DOHH2 (cell line): ENCODE results near the gene PRSS3.
"Not testable (repeated sequence)": the region's sequence is repeated elsewhere in the genome, so short reads cannot be mapped to it uniquely, and the experiment has no call there.

Experiments
- H3F3A ChIP-seq: fragments of 200-600 bp; sonication (generic), shearing (Covaris generic); 2 replicates; pipeline ENCODE4 v1.6.0; 2016; ENCODE audit warnings: antibody characterized with exemption, mild to moderate bottlenecking; ENCODE audit not compliant: control insufficient read depth, insufficient read depth
- H3K27ac ChIP-seq: fragments of 200-600 bp; sonication (generic); 2 replicates; pipeline ENCODE4 v1.5.1; 2014; ENCODE audit warnings: low read depth, mild to moderate bottlenecking, low read length, moderate library complexity
- H3K27me3 ChIP-seq: fragments of 200-600 bp; sonication (generic); 2 replicates; pipeline ENCODE4 v1.6.1; 2014; ENCODE audit warnings: mild to moderate bottlenecking, low read length, mixed read lengths; ENCODE audit not compliant: control insufficient read depth
- H3K36me3 ChIP-seq: fragments of 200-600 bp; sonication (generic); 2 replicates; pipeline ENCODE4 v1.6.1; 2014; ENCODE audit warnings: mild to moderate bottlenecking, low read length, moderate library complexity, mixed read lengths; ENCODE audit not compliant: control insufficient read depth
- H3K4me1 ChIP-seq: fragments of 200-600 bp; sonication (generic); 2 replicates; pipeline ENCODE4 v1.6.1; 2014; ENCODE audit warnings: mild to moderate bottlenecking, low read length, mixed read lengths; ENCODE audit not compliant: control insufficient read depth
- H3K4me2 ChIP-seq: fragments of 200-600 bp; sonication (generic); 2 replicates; pipeline ENCODE4 v1.6.0; 2014; ENCODE audit warnings: mild to moderate bottlenecking, low read length, moderate library complexity
- H3K4me3 ChIP-seq: fragments of 200-600 bp; sonication (generic); 2 replicates; pipeline ENCODE4 v1.5.1; 2014; ENCODE audit warnings: mild to moderate bottlenecking, low read length, mixed read lengths
- H3K79me2 ChIP-seq: fragments of 200-600 bp; sonication (generic); 2 replicates; pipeline ENCODE4 v1.6.1; 2014; ENCODE audit warnings: mild to moderate bottlenecking, low read length, mixed read lengths; ENCODE audit not compliant: control insufficient read depth
- H3K9me2 ChIP-seq: fragments of 200-600 bp; sonication (generic); replicated peaks from 2 replicates; pipeline ENCODE4 v1.6.1; 2014; ENCODE audit warnings: mild to moderate bottlenecking, low read length, mixed read lengths; ENCODE audit not compliant: control insufficient read depth
- H3K9me3 ChIP-seq: fragments of 200-600 bp; sonication (generic); 2 replicates; pipeline ENCODE4 v1.6.1; 2014; ENCODE audit warnings: antibody characterized with exemption, low read length, mixed read lengths; ENCODE audit not compliant: control insufficient read depth, insufficient read depth
- H4K20me1 ChIP-seq: fragments of 200-600 bp; sonication (generic); 2 replicates; pipeline ENCODE4 v1.6.0; 2014; ENCODE audit warnings: low read depth, mild to moderate bottlenecking, antibody characterized with exemption, low read length, moderate library complexity; ENCODE audit not compliant: control insufficient read depth, insufficient read depth
- EZH2phosphoT487 ChIP-seq: fragments of 200-600 bp; sonication (generic); IDR thresholded peaks from 2 replicates; pipeline ENCODE4 v1.6.1; 2017; ENCODE audit warnings: borderline replicate concordance, mild to moderate bottlenecking, antibody characterized with exemption, low read length, moderate library complexity, mixed read lengths
- TF ChIP-seq, protein P1 (sequence below): fragments of 200-600 bp; sonication (generic); IDR thresholded peaks from one replicate; pipeline ENCODE4 v1.5.1; 2014; ENCODE audit warnings: antibody characterized with exemption, mild to moderate bottlenecking, low read depth, low read length; ENCODE audit not compliant: poor library complexity, severe bottlenecking

The PRSS3 gene

DNA sequence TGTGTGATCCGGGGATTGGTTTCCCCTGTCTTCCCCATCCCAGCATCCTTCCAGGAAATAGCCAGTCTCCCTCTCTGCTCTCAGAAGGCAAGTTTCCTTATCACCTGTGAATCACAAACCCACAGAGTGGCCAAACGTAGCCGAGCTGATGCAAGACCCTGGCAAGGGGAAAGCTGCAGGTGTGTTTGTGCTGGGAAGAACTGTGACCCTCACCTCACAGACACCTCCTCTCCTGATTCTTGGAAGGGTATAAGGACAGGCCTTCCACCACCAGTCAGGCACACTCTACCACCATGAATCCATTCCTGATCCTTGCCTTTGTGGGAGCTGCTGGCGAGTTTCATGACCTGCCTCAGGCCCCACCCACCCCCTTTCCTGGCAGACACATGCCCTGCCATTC, at the start of gene PRSS3:
Gene PRSS3 (plus strand): TSS at position 281 of the 400 bp plus-strand sequence. CDS start 13 bp downstream, at position 294.
- Histone ChIP-seq H3K4me3 (no peak within 1 kb of the TSS), H3K27me3 (no peaks in the 10 kb centered on the region; the same call in 1 of the 2 replicates), H3K4me2 (no peak within 1 kb of the TSS)

GRCh38 chr9:33748633-33749304, 46.6 kb upstream of the PRSS3 start:
- no peaks in the 10 kb centered on the region for H3K36me3 ChIP-seq
- H3K9me2 ChIP-seq = no peaks in the 10 kb centered on the region
- H3K4me3 ChIP-seq = no peak overlapping the region
- H4K20me1 ChIP-seq = no peaks in the 10 kb centered on the region
- H3K27ac ChIP-seq = no peak overlapping the region
- no peak overlapping the region for H3K4me2 ChIP-seq
- H3K4me1 ChIP-seq = peaks cover 13% of the 10 kb centered on the region
- peaks cover 11% of the 10 kb centered on the region; the same call in 1 of the 2 replicates for H3K9me3 ChIP-seq
- no peaks in the 10 kb centered on the region for H3K79me2 ChIP-seq
- peaks cover 15% of the 10 kb centered on the region for H3K27me3 ChIP-seq
- TF ChIP-seq, protein P1, sequence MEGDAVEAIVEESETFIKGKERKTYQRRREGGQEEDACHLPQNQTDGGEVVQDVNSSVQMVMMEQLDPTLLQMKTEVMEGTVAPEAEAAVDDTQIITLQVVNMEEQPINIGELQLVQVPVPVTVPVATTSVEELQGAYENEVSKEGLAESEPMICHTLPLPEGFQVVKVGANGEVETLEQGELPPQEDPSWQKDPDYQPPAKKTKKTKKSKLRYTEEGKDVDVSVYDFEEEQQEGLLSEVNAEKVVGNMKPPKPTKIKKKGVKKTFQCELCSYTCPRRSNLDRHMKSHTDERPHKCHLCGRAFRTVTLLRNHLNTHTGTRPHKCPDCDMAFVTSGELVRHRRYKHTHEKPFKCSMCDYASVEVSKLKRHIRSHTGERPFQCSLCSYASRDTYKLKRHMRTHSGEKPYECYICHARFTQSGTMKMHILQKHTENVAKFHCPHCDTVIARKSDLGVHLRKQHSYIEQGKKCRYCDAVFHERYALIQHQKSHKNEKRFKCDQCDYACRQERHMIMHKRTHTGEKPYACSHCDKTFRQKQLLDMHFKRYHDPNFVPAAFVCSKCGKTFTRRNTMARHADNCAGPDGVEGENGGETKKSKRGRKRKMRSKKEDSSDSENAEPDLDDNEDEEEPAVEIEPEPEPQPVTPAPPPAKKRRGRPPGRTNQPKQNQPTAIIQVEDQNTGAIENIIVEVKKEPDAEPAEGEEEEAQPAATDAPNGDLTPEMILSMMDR = no peak
- no peak for TF ChIP-seq EZH2phosphoT487
- H3F3A ChIP-seq = no peaks in the 10 kb centered on the region

More for the DNA sequence above, at the start of gene PRSS3:
- Histone ChIP-seq H3K4me1 (peaks cover 3% of the 10 kb centered on the region; the same call in 1 of the 2 replicates), H3K9me2 (no peaks in the 10 kb centered on the region), H3K36me3 (no peaks in the 10 kb centered on the region), H3F3A (no peaks in the 10 kb centered on the region), H3K79me2 (no peaks in the 10 kb centered on the region), H3K27ac (no peak within 1 kb of the TSS), H3K9me3 (no peaks in the 10 kb centered on the region), H4K20me1 (no peaks in the 10 kb centered on the region)
- TF ChIP-seq, protein P1 = no peak
- TF ChIP-seq EZH2phosphoT487 = no peak

- not testable (repeated sequence) for H3K4me3 ChIP-seq, H3K9me2 ChIP-seq, H4K20me1 ChIP-seq, H3F3A ChIP-seq, H3K36me3 ChIP-seq, H3K27ac ChIP-seq, H3K4me2 ChIP-seq, H3K79me2 ChIP-seq
- H3K4me1 ChIP-seq = peaks cover 13% of the 10 kb centered on the region
- H3K9me3 ChIP-seq = peaks cover 11% of the 10 kb centered on the region; the same call in 1 of the 2 replicates
- peaks cover 16% of the 10 kb centered on the region for H3K27me3 ChIP-seq
Measured at GRCh38 chr9:33749305-33749654, 46.1 kb upstream of the PRSS3 start.

DNA sequence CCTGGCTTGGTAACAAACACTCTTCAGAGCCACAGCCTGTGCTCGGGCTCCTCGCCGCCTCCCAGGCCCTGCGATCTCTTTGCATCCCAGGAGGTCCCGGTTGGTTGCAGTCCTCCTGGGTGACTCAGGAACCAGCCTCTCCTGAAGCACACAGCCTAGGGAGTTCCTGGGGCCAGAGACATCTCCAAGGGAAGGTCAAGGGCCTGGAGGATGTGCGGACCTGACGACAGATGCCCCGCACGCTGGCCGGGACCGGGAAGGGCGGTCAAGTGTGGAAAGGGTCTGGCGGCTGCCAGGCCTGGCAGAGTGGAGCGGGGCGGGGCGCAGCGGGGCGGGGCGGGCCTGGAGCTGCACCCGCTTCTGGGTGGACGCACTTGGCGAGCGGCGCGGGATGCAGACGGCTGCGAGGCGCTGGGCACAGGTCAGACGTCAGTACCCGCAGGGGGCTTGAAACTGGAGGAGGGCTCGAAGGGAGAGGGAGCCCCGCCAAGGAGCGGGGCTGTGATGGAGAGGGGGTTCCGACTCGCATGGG, 45.0 kb upstream of the PRSS3 start:
- H3K36me3 ChIP-seq = no peaks in the 10 kb centered on the region
- peaks cover 11% of the 10 kb centered on the region; the same call in 1 of the 2 replicates for H3K9me3 ChIP-seq
- no peak overlapping the region for H3K27ac ChIP-seq
- no peak for TF ChIP-seq EZH2phosphoT487
- TF ChIP-seq, protein P1 = no peak
- no peaks in the 10 kb centered on the region for H3K9me2 ChIP-seq
- H4K20me1 ChIP-seq = no peaks in the 10 kb centered on the region
- H3K79me2 ChIP-seq = no peaks in the 10 kb centered on the region
- H3K4me3 ChIP-seq = no peak overlapping the region
- peaks cover 18% of the 10 kb centered on the region for H3K27me3 ChIP-seq
- H3K4me2 ChIP-seq = no peak overlapping the region
- no peaks in the 10 kb centered on the region for H3F3A ChIP-seq
- peaks cover 13% of the 10 kb centered on the region for H3K4me1 ChIP-seq
